GM18951 (cell line): ENCODE measurements around the gene MYH7.

Experiments used
- POLR2A ChIP-seq: IDR thresholded peaks from 4 replicates; pipeline ENCODE4 v1.6.1; 2011; ENCODE audit warnings: mild to moderate bottlenecking; ENCODE audit not compliant: insufficient read length, insufficient read depth; ENCODE audit errors: extremely low read depth
- in situ Hi-C: fragments of 300-500 bp; cut with MboI; formaldehyde crosslinking; loops from one replicate; pipeline ENCODE4 v1.12.0; 2022; ENCODE audit warnings: low sequenced_read_pairs, mixed read lengths, inconsistent platforms; ENCODE audit not compliant: unreplicated experiment

The MYH7 gene

DNA sequence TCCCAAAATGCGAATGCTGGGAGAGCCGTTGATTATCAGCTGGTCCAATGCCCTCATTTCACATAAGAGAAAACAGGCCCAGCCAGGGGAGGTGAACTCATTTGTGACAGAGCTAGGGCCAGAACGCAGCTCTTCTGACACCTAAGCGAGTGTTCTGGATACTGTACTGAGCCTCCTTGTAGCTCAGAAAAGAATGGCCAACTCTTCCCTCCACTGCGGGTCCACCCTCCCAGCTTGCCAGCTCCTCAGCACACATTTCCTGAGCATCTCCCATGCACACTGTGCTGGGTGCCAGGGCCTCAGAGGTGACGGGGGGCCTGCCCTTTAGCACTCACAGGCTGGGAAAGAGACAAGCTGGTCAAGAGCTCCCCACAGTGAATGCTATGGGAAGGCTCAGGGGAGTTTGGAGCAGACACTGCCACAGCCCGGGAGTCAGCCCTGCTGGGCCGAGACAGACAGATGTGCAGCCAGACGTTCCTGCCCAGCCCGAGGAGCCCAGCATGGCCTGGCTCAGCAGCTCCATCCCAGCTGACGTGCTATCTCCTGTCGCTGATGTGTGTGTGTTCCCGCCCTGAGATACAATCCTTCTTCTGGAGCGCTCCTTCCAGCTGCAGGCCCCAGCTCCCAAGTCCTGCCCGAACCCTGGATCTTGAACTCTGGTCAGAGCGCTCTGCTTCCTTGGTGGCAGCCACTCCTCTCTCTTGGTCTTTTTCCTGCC lies 55.1 kb downstream of the MYH7 start:
- TF ChIP-seq POLR2A: no peak
- in situ Hi-C loops: no loop called here

DNA sequence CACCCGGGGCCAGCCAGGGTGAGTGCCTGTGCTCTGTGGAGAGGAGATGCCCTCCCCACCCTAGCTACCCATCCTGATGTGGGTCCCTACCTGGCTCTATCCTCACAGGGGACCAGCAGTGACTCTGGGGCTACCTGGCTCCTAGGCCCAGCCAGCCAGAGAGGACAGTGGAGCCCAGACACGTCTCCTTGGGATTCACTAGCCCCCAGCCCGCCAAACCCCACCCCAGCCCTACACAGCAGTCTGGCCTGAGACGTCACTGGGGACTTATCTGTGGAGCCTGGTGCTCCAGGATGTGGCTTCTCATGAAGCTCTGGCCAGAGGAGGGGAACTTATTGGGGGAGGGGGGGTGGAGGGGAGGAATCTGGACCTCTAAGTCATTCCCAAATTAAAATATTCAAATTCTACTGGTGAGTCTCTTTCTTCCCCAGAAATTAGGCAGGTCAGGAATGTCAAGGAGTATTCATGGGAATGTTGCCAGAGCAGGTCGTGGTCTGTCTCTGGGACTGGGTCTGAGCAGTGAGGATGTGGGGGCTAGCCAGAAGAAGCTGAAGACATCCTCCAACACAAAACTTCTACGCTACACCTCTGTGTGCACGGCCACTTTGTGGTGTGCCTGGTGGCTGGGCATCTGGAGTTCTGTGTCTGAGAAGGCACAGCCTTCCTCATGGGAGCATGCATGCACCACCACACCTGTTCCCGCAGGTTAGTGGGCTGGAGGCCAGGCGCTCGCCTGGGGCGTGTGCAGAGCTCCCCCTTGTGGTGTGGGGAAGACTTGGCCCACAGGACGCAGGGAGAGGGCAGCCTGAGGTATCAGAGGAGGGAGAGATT lies 55.9 kb downstream of the MYH7 start:
- in situ Hi-C loops: loop anchor here (10.0 kb wide), 1 partner anchor 115 kb away; no protein-coding TSS in a partner anchor
- no peak for TF ChIP-seq POLR2A

DNA sequence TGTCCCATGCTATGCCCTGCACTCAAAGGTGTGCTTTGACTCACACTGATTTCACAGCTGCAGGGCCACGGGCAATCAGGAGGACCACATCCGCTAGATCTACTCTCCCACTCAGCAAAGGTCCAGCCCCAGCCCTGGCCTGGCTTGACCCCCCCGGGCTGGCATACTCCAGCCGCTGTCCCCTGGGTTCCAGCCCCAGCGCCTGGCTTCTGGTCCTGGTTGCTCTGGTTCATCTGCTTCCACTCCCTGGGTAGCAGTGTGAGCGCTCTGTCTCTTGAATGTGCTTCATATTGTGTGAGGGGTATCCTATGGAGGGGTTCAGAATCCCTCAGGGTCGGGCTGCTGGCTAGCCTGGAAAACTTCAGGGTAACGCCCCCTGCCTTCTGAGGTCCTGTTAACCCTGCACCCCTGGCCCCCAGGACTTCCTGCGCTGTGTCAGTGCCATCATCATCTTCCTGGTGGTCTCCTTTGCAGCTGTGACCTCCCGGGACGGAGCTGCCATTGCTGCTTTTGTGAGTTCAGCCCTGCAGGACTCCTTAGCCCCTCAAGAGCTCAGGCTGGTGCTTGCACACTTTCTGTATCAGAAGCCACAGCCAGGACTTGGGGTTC lies 56.7 kb downstream of the MYH7 start:
- no peak for TF ChIP-seq POLR2A
- in situ Hi-C loops: loop anchor here (10.0 kb wide), 1 partner anchor 114 kb away; no protein-coding TSS in a partner anchor

DNA sequence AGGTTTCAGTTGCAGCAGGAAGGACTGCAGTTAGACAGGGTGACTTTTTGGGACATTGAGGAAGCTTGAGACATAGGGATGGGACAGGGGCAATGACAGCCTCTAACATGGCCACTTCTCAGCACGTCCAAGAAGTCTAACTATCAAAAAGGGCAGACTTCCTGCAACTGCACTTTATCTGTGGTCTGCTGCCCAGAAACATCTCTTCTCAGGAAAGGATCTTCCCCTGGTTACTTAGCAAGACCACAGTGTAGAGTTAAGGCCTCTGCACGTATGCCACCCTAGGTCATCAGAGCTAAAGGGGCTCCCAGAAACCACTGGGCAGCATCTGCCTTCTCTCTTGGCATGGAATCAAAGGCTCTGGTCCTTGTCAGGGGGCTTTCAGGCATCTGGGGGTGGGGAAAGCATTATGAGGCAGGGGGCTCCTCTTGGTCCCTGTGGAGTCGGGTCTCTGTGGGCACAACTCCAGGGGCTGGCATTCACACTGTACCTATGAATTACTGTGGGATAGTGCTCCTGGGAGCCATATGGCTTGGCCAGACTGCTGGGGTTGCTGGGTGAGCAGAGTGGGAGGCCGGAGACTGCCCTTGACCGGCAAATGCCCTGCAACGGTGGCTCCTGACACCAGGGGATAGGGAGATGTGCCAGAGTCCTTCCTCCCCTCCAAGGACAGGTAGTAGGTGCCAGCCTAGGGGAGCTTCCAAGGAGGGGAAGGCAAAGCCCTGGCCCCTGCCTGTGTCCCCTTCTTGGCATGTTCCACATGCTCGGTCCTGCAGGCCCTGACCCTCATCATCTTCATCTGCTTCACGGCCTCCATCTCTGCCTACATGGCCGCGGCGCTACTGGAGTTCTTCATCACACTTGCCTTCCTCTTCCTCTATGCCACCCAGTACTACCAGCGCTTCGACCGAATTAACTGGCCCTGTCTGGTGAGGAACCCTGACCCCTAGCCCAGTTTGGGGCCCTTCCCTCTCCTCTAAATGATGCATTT lies 57.6 kb downstream of the MYH7 start:
- no peak for TF ChIP-seq POLR2A
- in situ Hi-C loops: loop anchor here (10.0 kb wide), 1 partner anchor 113 kb away; no protein-coding TSS in a partner anchor

DNA sequence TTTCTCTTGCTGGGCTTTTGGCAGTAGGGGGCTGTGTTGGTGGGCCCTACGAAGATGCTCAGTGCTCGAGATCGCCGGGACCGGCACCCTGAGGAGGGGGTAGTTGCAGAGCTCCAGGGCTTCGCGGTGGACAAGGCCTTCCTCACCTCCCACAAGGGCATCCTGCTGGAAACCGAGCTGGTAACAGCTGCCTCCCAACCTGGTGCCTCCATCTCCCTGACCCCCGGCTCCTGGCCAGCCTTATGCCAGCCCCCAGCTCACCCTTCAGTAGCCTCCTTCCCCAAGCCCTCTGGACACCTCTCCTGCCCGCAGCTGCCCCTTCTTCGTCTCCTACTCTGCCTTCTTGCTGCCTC lies 58.3 kb downstream of the MYH7 start:
- TF ChIP-seq POLR2A: no peak
- in situ Hi-C loops: loop anchor here (10.0 kb wide), 1 partner anchor 112 kb away; no protein-coding TSS in a partner anchor

DNA sequence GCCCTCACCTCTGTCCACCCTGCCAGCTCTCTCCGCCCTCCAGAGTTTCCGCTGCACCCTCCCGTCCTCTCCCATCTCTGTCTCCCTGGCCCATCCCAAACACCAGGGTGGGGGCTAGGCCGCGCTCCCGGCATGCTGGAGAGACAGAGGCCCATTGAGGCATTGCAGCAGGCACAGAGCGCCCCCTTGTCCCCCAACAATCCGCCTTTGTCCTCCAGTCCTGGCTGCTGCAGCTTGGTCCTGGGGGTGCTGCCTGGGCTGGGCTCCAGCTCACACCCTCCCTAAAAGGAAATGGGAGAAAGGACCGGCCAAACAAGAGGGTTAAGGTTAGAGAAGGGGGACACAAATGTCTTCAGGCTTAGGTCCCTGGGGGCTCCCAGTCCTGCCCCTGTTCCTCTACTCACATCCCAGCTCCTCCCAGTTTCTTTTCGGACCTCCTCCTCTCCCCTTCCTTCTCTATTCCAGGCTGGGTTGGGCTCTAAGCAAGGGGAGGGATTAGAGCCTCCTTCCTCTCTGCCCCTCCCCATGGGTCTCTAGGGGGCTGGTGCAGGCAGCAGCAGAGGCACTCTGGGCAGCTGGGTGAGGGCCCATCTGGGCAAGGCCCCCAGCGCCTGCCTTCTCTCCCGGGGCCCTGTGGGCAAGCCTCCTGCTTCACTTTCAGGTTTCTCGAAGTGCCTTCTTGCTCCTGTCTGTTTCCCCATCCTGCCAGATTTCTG lies 58.8 kb downstream of the MYH7 start, which contains the start of gene CMTM5:
Gene CMTM5 (plus strand): TSS at position 565 of the 716 bp plus-strand sequence. CDS start 206 bp downstream, outside the sequence.
- in situ Hi-C loops: loop anchor here (10.0 kb wide), 1 partner anchor 112 kb away; no protein-coding TSS in a partner anchor

DNA sequence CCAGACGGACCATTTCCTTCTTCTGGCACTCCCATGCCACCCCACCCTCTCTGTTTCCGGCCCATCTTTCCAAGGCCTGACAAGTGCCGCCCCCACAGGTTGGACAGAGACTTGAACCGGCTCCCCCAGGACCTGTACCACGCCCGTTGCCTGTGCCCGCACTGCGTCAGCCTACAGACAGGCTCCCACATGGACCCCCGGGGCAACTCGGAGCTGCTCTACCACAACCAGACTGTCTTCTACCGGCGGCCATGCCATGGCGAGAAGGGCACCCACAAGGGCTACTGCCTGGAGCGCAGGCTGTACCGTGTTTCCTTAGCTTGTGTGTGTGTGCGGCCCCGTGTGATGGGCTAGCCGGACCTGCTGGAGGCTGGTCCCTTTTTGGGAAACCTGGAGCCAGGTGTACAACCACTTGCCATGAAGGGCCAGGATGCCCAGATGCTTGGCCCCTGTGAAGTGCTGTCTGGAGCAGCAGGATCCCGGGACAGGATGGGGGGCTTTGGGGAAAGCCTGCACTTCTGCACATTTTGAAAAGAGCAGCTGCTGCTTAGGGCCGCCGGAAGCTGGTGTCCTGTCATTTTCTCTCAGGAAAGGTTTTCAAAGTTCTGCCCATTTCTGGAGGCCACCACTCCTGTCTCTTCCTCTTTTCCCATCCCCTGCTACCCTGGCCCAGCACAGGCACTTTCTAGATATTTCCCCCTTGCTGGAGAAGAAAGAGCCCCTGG lies 59.8 kb downstream of the MYH7 start:
- no peak for TF ChIP-seq POLR2A
- in situ Hi-C loops: loop anchor here (10.0 kb wide), 1 partner anchor 111 kb away; no protein-coding TSS in a partner anchor

More for the DNA sequence above, 58.8 kb downstream of the MYH7 start, which contains the start of gene CMTM5:
- TF ChIP-seq POLR2A: no peak

DNA sequence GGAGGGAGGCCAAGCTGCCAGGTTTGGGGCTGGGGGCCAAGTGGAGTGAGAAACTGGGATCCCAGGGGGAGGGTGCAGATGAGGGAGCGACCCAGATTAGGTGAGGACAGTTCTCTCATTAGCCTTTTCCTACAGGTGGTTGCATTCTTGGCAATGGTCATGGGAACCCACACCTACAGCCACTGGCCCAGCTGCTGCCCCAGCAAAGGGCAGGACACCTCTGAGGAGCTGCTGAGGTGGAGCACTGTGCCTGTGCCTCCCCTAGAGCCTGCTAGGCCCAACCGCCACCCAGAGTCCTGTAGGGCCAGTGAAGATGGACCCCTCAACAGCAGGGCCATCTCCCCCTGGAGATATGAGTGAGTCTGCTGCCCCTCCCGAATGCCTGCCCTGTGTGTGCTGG lies 62.4 kb downstream of the MYH7 start:
- in situ Hi-C loops: loop anchor here (10.0 kb wide), 1 partner anchor 108 kb away; no protein-coding TSS in a partner anchor
- no peak for TF ChIP-seq POLR2A

DNA sequence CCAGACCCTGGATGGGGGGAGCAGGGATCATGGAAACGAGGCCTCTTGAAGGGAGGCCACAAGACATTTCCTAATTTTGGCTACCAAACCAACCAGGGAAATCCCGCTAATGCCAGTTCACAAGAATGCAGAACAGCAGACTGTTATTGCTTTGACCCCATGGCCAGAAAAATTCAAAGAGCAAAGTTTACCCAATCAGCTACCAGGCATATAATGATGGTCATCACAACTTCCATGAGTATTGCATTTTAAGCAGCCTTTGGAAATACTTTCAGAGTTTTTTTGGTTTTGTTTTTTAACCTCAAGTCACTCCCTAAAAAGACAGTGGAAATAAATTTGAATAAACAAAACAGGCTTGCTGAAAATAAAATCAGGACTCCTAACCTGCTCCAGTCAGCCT lies 63.0 kb downstream of the MYH7 start, which contains the start of gene IL25:
Gene IL25 (plus strand): TSS at position 301 of the 400 bp plus-strand sequence.
- no peak for TF ChIP-seq POLR2A
- in situ Hi-C loops: loop anchor here (10.0 kb wide), 1 partner anchor 108 kb away; no protein-coding TSS in a partner anchor

DNA sequence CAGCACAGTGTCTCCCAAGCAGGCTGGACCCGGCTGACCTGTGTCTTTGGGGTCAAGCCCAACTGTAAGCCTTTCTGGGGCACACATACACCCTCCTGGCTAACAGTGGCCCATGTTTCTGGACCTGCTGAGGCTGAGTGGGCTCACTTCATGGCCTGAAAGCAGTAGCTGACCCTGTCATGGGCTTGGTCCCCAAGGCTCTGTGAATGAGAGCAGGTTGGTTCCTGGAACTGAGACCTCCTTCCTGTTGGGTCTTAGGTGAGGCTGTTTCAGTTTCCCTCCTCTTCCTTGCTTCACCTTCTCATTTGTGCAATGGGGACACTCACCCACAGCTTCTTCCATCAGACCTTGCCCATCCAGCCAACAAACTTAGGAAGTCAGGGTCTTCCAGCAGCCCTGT lies 63.6 kb downstream of the MYH7 start:
- in situ Hi-C loops: loop anchor here (10.0 kb wide), 1 partner anchor 107 kb away; no protein-coding TSS in a partner anchor

More for the DNA sequence above, 63.6 kb downstream of the MYH7 start:
- TF ChIP-seq POLR2A: no peak
